Posterior vena cava (tissue), 2 donors: ENCODE data around the gene ISOC2. TPM values are rescaled to one million over a fixed set of nuclear protein-coding genes. Genes with fewer than 3 reads are reported as not detected.

Experiments used
- DNase-seq: peaks from one replicate; pipeline ENCODE4 v3.0.0-alpha.2; 2020; ENCODE audit warnings: low spot score
- intact Hi-C, 2 donors: fragments of 100-400 bp; cut with DNase I; formaldehyde crosslinking; loops; one replicate each; pipeline versions ENCODE4 v1.14.1 to v1.14.2; 2022 to 2023
- total RNA-seq, 2 donors: library from RNA; stranded (reverse); fragmentation: NEBNext Ultra II Directional; extraction: Animal tissue kit (Norgen Biotek cat#: 25700); gene quantifications; one replicate each; pipeline ENCODE4 v1.2.1, GENCODE V29; 2021
- donor health status: DM: yes; HTN: yes; CAD: no.
- donor health status: DM: yes; HTN: yes; CAD: no.

Gene ISOC2
- total RNA-seq, 2 donors from 2014 or later: 23.1 to 25.1 TPM

DNA sequence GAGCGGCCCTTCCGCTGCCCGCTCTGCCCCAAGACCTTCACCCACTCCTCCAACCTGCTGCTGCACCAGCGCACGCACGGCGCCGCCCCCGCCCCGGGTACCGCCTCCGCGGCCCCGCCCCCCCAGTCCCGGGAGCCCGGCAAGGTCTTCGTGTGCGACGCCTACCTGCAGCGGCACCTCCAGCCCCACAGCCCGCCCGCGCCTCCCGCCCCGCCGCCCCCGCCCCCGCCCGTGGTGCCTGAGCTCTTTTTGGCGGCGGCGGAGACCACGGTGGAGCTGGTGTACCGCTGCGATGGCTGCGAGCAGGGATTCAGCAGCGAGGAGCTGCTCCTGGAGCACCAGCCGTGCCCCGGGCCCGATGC, 20.3 kb upstream of the ISOC2 start:
- DNase-seq: no peak
- intact Hi-C loops: loop anchor here in 1 of 2 donors (5.0 kb wide), 1 partner anchor 559 kb away; no protein-coding TSS in a partner anchor

DNA sequence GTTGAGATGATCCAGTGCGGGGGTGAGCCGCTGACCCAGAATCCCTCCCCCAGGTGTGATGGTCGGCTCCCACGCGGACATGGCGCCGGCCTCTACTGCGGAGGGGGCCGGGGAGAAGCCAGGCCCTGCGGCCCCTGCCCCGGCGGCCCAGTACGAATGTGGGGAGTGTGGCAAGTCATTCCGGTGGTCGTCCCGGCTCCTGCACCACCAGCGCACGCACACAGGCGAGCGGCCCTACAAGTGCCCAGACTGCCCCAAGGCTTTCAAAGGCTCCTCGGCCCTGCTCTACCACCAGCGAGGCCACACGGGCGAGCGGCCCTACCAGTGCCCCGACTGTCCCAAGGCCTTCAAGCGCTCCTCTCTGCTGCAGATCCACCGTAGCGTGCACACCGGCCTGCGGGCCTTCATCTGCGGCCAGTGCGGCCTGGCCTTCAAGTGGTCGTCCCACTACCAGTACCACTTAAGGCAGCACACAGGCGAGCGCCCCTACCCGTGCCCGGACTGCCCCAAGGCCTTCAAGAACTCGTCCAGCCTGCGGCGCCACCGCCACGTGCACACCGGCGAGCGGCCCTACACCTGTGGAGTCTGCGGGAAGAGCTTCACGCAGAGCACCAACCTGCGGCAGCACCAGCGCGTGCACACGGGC, 19.8 kb upstream of the ISOC2 start:
- intact Hi-C loops: loop anchor here in 1 of 2 donors (5.0 kb wide), 1 partner anchor 559 kb away; no protein-coding TSS in a partner anchor
- DNase-seq: no peak

DNA sequence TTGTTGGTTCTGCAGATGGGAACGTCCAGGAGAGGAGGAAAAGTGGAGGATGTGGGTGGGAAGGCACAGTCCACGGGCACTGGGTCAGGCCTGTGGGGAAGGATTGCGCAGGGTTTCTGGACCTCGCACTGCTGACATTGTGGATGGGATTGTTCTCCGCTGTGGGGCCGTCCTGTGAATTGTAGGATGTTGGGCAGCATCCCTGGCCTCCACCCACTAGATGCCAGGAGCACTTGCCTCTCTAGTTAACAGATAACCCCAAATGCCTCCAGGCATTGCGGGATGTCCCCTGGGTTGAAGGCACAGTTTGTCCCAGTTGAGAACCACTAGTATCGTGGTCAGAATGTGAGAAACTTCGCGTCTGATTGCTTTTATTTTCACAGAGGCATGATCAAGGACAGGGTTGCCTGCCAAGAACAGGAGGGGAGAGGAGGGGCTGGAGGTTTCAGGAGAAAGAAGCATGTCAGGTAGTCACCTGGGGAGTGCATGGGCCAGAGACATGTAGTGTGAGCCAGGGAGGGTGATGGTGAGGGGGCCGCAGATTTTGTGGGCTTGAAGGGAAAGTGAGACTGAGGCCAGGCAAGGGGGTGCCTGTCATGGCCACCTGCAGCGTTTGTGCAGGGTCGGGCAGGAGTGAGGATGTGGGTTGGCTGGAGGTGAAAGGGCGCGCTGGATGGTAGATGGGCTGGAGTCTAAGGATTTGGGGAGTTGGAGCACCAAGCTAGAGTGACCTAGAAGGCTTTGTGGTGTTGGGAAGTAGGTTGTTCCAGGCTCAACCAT, 18.2 kb upstream of the ISOC2 start:
- intact Hi-C loops: loop anchor here in 1 of 2 donors (5.0 to 10.0 kb wide), 2 partner anchors 557 to 1185 kb away; no protein-coding TSS in a partner anchor
- no peak for DNase-seq

DNA sequence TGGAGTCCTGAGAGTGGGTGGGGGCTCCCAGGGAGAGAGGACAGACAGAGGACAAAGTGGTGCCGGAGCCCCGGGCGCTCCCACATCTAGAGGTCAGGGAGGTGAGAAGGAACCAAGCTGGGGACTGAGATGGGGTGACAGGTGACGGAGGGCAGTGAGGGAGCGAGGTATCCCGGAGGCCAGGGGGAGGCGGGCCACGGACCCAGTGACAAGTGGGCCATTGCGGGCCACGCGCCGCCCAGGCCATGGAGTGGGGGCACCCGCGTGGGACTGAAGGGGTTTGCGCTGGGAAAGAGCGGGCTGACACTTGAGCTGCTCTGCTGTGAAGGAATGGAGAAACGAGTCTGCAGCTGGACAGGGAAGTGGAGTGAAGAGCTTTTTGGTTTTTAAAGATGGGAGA, 17.6 kb upstream of the ISOC2 start:
- intact Hi-C loops: loop anchor here in 1 of 2 donors (10.0 kb wide), 1 partner anchor 1184 kb away; no protein-coding TSS in a partner anchor
- DNase-seq: no peak

DNA sequence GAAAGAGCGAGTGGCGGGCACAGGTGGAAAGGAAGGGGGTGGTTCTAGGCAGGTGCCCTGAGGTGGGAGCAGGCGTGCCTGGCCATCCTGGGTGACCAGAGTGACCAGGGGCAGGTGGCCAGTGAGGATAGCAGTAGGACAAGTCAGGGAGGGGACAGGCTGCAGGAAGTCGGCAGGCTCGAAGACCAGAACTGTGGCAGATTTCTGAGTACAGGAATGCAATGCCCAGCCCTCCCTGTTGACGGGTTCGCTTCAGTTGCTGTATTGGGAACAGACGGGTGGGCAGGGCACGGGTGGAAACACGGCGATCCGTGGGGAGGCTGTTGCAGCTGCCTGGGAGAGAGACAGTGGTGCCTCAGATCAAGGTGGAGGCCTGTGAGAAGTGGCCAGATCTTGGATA, 16.9 kb upstream of the ISOC2 start:
- DNase-seq: no peak
- intact Hi-C loops: loop anchor here in 1 of 2 donors (10.0 kb wide), 1 partner anchor 1184 kb away; no protein-coding TSS in a partner anchor

DNA sequence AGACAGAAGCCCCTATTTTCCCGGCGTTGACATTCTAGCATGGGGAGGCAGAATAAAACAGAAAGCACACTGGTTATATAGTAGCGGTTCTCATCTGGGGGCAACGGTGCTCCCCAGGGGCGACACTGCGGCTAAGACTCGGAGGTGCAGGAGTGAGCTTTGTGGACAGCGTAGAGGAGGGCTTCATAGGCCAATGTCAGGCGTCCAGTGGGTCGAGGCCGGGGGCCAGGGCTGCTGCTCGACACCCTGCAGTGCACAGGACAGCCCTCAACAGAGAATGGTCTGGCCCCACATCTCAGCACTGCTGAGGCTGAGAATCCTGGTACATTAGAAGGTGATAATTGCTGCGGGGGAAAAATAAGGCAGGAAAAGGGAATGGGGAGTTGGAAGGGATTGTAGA, 16.5 kb upstream of the ISOC2 start:
- DNase-seq: no peak
- intact Hi-C loops: loop anchor here in 1 of 2 donors (10.0 kb wide), 1 partner anchor 1183 kb away; no protein-coding TSS in a partner anchor

DNA sequence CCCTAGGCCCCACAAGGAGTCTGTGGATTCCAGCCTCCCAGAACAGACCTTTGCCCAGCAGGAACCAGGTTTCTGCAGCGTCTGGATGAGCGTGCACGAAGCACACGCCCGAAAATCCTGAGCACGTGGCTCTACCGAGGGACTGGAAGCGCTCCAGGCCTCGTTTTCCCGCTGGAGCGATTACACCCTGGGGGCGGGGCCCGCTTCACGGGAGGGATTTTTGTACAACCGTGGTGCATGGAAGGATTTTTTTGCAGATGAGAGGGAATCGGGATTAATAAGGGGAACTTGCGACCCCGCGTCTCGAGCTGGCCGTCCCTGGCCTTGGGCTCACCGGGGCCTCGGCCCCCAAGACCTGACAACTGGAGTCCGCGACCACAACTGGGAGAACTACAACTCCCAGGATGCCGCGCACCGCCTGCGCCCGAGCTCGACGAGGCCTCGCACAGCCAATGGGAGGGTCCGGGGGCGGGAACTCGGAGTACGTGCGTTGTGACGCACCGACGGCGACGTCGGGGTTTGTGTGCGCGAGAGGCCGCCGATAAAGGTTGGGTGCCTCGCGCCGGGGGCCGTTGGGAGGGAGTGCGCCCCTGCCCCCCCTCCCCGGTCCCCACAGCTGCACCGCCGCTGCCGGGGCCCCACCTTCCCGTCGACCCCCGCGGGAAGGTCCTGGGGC, 14.8 kb upstream of the ISOC2 start, which contains the start of gene ZNF628:
Gene ZNF628, plus strand, starts transcription at position 518 of the 676 bp plus-strand sequence. CDS start 3,294 bp downstream, outside the sequence.
- peak; percentile 100 for DNase-seq
- intact Hi-C loops: loop anchor here in 1 of 2 donors (10.0 kb wide), 1 partner anchor 1181 kb away; no protein-coding TSS in a partner anchor

DNA sequence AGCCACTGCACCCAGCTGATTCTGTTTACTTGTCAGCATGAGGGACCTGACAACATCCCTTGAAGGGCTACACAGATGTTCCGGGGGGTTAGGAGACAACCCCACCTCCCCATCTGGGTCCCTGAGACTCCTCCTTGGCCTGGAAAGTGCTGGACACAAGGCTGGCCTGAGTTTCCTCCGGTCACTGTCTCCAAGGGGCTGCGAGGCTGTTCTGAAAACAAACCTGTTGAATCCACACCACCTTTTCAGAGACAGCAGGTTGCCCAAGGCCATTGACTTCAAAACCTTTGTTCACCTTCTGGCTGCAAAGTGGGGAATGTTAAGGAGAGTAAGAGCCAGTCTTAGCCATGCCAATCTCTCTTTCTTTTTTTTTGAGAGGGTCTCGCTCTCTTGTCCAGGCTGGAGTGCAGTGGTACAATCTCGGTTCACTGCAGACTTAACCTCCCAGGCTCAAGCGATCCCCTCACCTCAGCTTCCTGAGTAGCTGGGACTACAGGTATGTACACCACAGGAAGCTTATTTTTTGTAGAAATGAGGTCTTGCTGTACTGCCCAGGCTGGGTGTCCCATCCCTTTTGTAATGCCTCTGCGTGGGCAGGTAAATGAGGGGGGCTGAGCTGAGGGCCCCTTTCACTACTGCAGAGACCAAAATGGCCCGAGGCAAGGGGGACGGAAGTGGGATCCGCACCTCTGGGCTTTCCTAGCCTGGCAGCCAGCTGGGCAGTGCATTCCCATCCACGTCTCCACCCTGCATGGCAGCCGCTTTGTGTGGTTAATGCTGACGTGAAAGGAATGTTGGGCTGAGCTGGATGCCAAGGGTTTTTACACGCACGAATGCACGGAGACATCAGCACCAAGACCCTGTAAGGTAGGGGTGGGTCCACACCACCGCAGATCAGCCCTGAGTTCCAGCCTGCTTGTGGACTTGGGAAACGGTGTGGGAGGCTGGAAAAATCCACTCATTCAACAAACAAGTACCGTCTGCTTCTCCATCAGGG, 13.1 kb upstream of the ISOC2 start:
- no peak for DNase-seq
- intact Hi-C loops: loop anchor here in 1 of 2 donors (10.0 kb wide), 1 partner anchor 1180 kb away; no protein-coding TSS in a partner anchor

DNA sequence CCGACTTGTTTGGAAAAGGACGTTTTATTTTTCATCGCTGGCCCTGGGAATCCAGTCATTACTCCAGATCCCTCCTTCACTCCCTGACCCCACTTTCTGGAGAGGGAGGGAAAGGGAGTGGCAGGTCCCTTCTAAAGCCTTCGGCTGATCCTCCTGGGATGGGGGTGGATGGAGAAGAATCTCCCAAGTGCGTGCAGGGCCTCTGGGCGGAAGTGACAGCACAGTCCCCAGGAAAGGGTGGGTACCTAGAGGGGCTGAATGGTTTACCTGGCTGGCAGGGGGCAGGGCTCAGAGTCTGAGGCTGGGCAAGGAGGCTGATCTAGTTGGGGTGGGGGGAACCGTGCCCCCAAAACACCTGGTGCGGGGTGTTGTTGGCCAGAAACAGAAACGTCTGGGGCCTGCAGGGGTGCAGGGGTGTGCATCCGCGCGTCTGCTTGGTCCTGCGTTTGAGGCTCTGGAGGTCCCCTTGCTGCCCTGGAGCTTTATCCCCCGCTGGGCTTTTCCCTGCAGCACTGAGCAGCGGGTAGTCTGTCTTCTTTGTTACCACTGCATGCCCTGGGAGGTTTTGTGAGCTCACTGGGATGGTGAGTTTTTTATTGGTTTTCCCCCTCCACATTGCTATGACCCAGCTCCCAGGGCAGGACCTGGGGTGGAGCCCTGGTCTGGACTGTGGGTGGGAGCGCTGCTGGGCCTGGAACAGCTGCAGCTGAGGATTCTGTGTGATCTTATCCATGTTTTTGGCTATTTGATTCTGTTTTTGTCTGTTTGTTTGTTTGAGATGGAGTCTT, 12.0 kb upstream of the ISOC2 start:
- intact Hi-C loops: loop anchor here in 1 of 2 donors (10.0 kb wide), 1 partner anchor 1179 kb away; no protein-coding TSS in a partner anchor
- DNase-seq: no peak

DNA sequence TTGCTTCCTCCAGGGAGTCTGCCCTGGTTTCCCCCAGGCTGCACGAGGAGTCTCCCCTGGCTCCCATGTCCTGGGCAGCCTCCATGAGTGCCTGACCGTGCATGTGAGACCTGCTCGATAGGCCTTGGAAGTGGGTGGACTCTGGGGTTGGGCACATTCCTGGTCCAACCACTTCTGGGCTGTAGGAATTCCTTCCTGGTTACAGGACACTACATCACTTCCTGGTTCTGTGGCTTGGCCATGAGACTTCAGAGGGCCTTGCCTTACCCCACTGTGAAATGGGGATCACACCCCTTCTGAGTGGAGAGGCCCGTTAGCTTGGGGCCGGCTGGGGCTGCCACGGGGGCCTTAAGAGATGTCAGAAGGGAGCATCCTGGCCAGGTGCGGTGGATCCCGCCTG, 11.0 kb upstream of the ISOC2 start:
- DNase-seq: no peak
- intact Hi-C loops: loop anchor here in 1 of 2 donors (1.0 to 10.0 kb wide), 2 partner anchors 39 to 1178 kb away; no protein-coding TSS in a partner anchor

DNA sequence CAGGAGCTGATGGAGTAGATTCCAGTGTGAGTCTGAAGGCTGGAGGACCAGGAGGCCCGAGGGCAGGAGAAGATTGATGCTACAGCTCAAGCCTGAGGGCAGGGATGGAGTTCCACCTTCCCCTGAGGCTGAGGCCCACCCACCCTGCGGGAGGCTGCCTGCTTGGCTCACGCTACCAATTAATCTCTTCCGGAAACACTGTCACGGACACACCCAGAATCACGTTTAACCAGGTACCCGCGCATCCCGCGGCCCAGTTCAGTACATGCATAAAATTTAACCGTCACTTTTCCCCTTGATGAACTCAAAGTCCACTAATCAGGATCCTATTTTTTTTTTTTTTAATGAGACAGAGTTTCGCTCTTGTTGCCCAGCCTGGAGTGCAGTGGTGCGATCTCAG, 9.8 kb upstream of the ISOC2 start:
- intact Hi-C loops: loop anchor here in 1 of 2 donors (10.0 kb wide), 1 partner anchor 1176 kb away; no protein-coding TSS in a partner anchor
- DNase-seq: no peak

DNA sequence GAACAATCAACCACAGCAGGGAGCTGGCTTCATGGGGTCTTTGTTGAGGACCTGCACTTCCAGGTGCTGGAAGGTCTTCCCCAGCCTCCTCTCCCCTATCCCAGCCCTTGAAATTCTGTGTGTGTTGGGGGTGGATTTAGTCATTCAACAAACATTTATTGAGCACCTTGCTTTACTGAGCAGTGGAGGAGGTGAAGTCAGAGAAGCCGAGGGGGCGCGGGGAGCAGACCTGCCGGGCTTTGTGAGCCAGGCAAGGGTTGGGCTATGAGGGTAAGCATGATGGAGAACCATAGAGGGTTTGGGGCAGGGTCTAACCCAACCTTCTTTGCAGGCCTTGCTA, 6.6 kb upstream of the ISOC2 start:
- no peak for DNase-seq
- intact Hi-C loops: loop anchor here (5.0 kb wide), 1 partner anchor 34 kb away; no protein-coding TSS in a partner anchor

DNA sequence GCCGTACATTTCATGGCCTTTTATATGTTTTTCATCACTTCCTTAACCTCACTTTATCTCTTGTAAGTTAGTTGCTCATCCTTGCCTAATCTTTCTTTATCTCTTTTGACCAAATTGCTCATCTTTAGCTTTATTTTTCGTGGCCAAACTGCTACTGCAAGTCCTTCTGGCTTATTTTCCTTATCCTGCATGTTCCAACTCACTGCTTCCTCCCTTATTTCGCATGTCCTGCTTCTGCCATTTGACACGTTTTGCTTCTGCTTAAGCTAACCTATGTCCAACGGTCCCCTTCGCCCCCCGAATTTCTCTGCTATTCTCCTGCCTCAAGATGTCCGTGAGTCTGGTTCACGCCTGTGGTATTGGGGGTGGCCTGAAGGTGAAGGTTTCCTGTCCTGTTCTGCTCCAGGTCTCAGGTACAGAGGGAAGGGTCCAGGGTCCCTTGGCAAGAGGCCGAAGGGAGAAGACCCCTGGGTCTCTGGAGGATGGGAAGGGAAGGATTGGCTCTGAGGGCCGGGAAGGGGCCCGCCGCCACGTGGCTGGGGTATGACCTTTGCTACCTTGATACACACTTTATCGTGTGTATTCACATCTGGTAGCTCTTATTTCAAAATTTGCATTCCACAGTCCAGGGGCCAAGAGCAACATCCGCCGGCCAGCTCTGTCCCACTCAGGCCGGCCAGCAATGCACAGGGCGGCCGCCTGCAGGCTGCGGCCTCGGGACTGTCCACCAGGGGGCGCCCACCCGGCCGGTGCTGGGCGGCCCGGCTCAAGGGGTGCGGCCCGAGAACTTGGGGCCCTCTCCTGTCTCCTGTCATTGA, 6.0 kb upstream of the ISOC2 start:
- intact Hi-C loops: loop anchor here (5.0 kb wide), 1 partner anchor 35 kb away; no protein-coding TSS in a partner anchor
- DNase-seq: peak; percentile 90

DNA sequence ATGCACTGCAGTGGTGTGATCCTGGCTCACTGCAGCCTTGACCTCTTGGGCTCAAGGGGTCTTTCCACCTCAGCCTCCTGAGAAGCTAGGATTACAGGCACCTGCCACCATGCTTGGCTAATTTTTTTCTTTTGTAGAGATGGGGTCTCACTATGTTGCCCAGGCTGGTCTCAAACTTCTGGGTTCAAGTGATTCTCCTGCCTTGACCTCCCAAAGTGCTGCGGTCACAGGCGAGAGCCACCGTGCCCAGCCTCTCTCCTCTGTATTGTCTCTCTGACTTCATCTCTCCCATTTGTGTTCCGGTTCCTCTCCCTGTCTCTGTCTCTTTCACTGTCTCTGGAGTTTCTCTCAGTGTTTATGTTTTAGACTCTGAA, 4.8 kb upstream of the ISOC2 start:
- intact Hi-C loops: loop anchor here (5.0 kb wide), 1 partner anchor 36 kb away; no protein-coding TSS in a partner anchor

DNA sequence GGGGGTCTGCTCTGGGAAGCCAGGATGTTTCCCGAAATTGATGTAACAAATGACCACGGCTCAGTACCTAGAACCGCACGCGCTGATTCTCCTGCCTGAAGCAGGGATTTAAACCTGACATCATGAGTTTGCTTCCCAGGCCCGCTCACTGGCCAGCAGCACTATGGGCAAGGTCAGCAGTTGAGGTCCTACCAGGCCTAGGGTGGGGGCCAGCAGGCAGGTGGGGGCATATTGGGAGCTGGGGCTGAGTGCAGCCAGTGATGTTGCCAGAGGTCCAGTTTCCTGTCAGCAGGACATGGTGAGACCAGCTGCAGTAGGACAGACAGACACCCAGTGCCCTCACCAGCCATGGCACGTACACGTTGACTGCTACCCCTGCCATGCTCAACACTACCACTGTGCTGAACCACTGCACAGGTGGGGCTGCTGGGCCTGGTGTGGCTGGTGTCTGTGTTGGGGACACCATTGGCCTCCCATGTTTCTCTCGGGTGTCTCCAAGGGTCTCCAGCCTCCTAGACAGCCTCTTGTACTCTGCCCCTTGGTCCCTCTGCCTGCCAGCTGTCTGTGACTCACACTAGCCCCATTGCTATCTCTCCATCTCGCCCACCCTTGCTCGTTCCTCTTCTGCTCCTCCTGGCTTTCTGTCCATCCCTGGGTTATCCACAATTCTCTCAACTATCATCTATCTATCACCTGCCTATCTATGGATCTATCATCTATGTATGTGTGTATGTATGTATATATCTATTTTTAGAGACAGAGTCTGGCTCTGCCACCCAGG, 4.2 kb upstream of the ISOC2 start:
- peak; percentile 68 for DNase-seq
- intact Hi-C loops: loop anchor here (5.0 kb wide), 1 partner anchor 37 kb away; no protein-coding TSS in a partner anchor

More for the DNA sequence above, 4.8 kb upstream of the ISOC2 start:
- DNase-seq: no peak

DNA sequence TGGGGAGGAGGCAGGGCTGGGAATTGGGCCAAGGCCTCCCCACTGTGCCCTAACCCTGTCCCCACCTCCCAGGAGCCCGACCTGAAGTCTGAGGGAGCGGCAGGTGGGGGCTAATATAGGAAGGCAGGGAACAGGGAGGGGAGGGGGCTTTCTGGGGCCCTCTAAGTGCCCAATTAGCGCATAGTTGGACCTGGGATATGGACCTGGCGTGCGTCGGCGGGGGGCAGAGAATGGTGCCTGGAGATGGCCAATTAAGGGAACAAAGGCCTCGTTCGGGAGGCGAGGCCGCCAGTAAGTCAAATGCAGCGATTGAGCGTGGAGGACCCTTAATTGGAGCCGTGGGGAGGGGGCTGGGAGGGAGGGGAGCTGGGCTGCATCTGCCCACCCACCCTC, 3.2 kb upstream of the ISOC2 start, which contains the start of gene C19orf85:
Gene C19orf85, minus strand, starts transcription at position 90 of the 393 bp plus-strand sequence. CDS start 197 bp downstream, outside the sequence.
- intact Hi-C loops: loop anchor here (5.0 kb wide), 1 partner anchor 38 kb away; no protein-coding TSS in a partner anchor
- no peak for DNase-seq
